HEK293 (cell line): ENCODE results near the gene AKAP8.

Source experiments
- CTCF ChIA-PET: fragments of 350-600 bp; formaldehyde crosslinking; extraction: SDS; loops from one replicate; lab custom pipeline; 2021; ENCODE audit warnings: antibody characterized with exemption; lab: Yijun Ruan, JAX
- POLR2A ChIA-PET: fragments of 300-600 bp; formaldehyde crosslinking; extraction: SDS; loops from one replicate; lab custom pipeline; 2020; ENCODE audit warnings: antibody characterized with exemption, inconsistent platforms; lab: Yijun Ruan, JAX
- H3K27ac ChIP-seq: fragments of 200-500 bp; sonication (Bioruptor generic); 2 replicates; pipeline ENCODE4 v1.5.1; 2014; ENCODE audit warnings: low read depth, low read length, control low read depth, inconsistent platforms; ENCODE audit errors: extremely low read depth
- H3K36me3 ChIP-seq, 2 experiments: fragments of 200-500 bp in 1 of 2; sonication (Bioruptor generic) in 1 of 2; 1 replicate in 1 of 2; 2 replicates in 1 of 2; pipeline ENCODE4 v1.5.1; 2014 to 2017; ENCODE audit warnings: inconsistent platforms in 2 of 2, low read length in 2 of 2; ENCODE audit not compliant: control insufficient read depth in 2 of 2, insufficient read depth in 1 of 2
- H3K4me1 ChIP-seq: fragments of 200-500 bp; sonication (Bioruptor generic); 2 replicates; pipeline ENCODE4 v1.5.1; 2014; ENCODE audit warnings: mild to moderate bottlenecking, low read length, inconsistent platforms; ENCODE audit not compliant: control insufficient read depth, insufficient read depth
- H3K4me3 ChIP-seq: 2 replicates; pipeline ENCODE4 v1.5.1; 2011; ENCODE audit warnings: low read depth, mild to moderate bottlenecking, control low read depth, low read length, moderate library complexity
- H3K9me3 ChIP-seq: fragments of 200-500 bp; sonication (Bioruptor generic); 2 replicates; pipeline ENCODE4 v1.5.1; 2014; ENCODE audit warnings: low read depth, low read length, inconsistent platforms; ENCODE audit not compliant: control insufficient read depth, insufficient read depth
- GLIS2 ChIP-seq: fragments of 450-650 bp; formaldehyde crosslinking; IDR thresholded peaks from 2 replicates; pipeline ENCODE4 v1.5.1; 2016; ENCODE audit warnings: missing biosample characterization, missing genetic modification characterization
- MEIS1 ChIP-seq: sonication (generic); formaldehyde crosslinking; IDR thresholded peaks from 2 replicates; pipeline ENCODE4 v1.8.1; 2022; ENCODE audit warnings: missing genetic modification reagents, mild to moderate bottlenecking, borderline replicate concordance
- PRDM10 ChIP-seq: fragments of 450-650 bp; formaldehyde crosslinking; IDR thresholded peaks from 2 replicates; pipeline ENCODE4 v1.5.1; 2016; ENCODE audit warnings: missing biosample characterization, missing genetic modification characterization
- PRDM4 ChIP-seq: fragments of 450-650 bp; formaldehyde crosslinking; IDR thresholded peaks from 2 replicates; pipeline ENCODE4 v1.5.1; 2017; ENCODE audit warnings: missing biosample characterization, missing genetic modification characterization
- SP3 ChIP-seq: fragments of 450-650 bp; formaldehyde crosslinking; IDR thresholded peaks from 2 replicates; pipeline ENCODE4 v1.5.1; 2016; ENCODE audit warnings: missing biosample characterization, missing genetic modification characterization
- ZBTB11 ChIP-seq: fragments of 450-650 bp; formaldehyde crosslinking; conservative IDR thresholded peaks from 2 replicates; pipeline ENCODE4 v1.5.1; 2016; ENCODE audit warnings: low read depth, missing biosample characterization, missing genetic modification characterization
- ZBTB20 ChIP-seq: fragments of 450-650 bp; formaldehyde crosslinking; IDR thresholded peaks from 2 replicates; pipeline ENCODE4 v1.5.1; 2016; ENCODE audit warnings: missing biosample characterization, missing genetic modification characterization
- ZFP41 ChIP-seq: fragments of 450-650 bp; formaldehyde crosslinking; IDR thresholded peaks from 2 replicates; pipeline ENCODE4 v1.5.1; 2016; ENCODE audit warnings: missing biosample characterization, missing genetic modification characterization, borderline replicate concordance
- ZNF112 ChIP-seq: fragments of 450-650 bp; formaldehyde crosslinking; IDR thresholded peaks from 2 replicates; pipeline ENCODE4 v1.5.0; 2017; ENCODE audit warnings: missing biosample characterization, missing genetic modification characterization
- ZNF202 ChIP-seq: fragments of 450-650 bp; formaldehyde crosslinking; IDR thresholded peaks from 2 replicates; pipeline ENCODE4 v1.5.1; 2016; ENCODE audit warnings: missing biosample characterization, missing genetic modification characterization, borderline replicate concordance
- ZNF24 ChIP-seq: fragments of 450-650 bp; formaldehyde crosslinking; IDR thresholded peaks from 2 replicates; pipeline ENCODE4 v1.5.1; 2016; ENCODE audit warnings: missing biosample characterization, missing genetic modification characterization
- ZNF274 ChIP-seq, 2 experiments: fragments of 200-500 bp in 1 of 2; fragments of 450-650 bp in 1 of 2; sonication (Bioruptor generic) in 1 of 2; formaldehyde crosslinking in 1 of 2; IDR thresholded peaks; 2 replicates each; pipeline versions ENCODE4 v1.5.1 to v1.6.1; 2014 to 2016; ENCODE audit warnings: borderline replicate concordance in 1 of 2, inconsistent platforms in 1 of 2, low read length in 1 of 2, missing biosample characterization in 1 of 2, missing genetic modification characterization in 1 of 2
- ZNF335 ChIP-seq: fragments of 450-650 bp; formaldehyde crosslinking; conservative IDR thresholded peaks from 2 replicates; pipeline ENCODE4 v1.5.1; 2016; ENCODE audit warnings: missing biosample characterization, missing genetic modification characterization
- ZNF394 ChIP-seq: fragments of 450-650 bp; formaldehyde crosslinking; IDR thresholded peaks from 2 replicates; pipeline ENCODE4 v1.5.1; 2016; ENCODE audit warnings: missing biosample characterization, missing genetic modification characterization, mild to moderate bottlenecking, moderate library complexity, borderline replicate concordance
- ZNF404 ChIP-seq: fragments of 450-650 bp; formaldehyde crosslinking; IDR thresholded peaks from 2 replicates; pipeline ENCODE4 v1.5.1; 2017; ENCODE audit warnings: missing biosample characterization, missing genetic modification characterization
- ZNF423 ChIP-seq: fragments of 450-650 bp; formaldehyde crosslinking; IDR thresholded peaks from 2 replicates; pipeline ENCODE4 v1.5.1; 2016; ENCODE audit warnings: missing biosample characterization, missing genetic modification characterization
- ZNF518A ChIP-seq: fragments of 450-650 bp; formaldehyde crosslinking; conservative IDR thresholded peaks from 2 replicates; pipeline ENCODE4 v1.5.1; 2016; ENCODE audit warnings: low read depth, missing biosample characterization, missing genetic modification characterization
- ZNF530 ChIP-seq: fragments of 450-650 bp; formaldehyde crosslinking; IDR thresholded peaks from 2 replicates; pipeline ENCODE4 v1.5.1; 2016; ENCODE audit warnings: low read depth, missing biosample characterization, missing genetic modification characterization
- ZNF560 ChIP-seq: fragments of 450-650 bp; formaldehyde crosslinking; IDR thresholded peaks from 2 replicates; pipeline ENCODE4 v1.5.1; 2017; ENCODE audit warnings: missing biosample characterization, missing genetic modification characterization, borderline replicate concordance
- ZNF580 ChIP-seq: fragments of 450-650 bp; formaldehyde crosslinking; IDR thresholded peaks from 2 replicates; pipeline ENCODE4 v1.5.1; 2016; ENCODE audit warnings: missing biosample characterization, missing genetic modification characterization
- ZNF626 ChIP-seq: fragments of 450-650 bp; sonication (Bioruptor Pico); formaldehyde crosslinking; IDR thresholded peaks from 2 replicates; pipeline ENCODE4 v1.5.1; 2018; ENCODE audit warnings: missing biosample characterization, missing genetic modification characterization, inconsistent platforms
- ZNF707 ChIP-seq: fragments of 450-650 bp; formaldehyde crosslinking; IDR thresholded peaks from 2 replicates; pipeline ENCODE4 v1.5.1; 2016; ENCODE audit warnings: missing biosample characterization, missing genetic modification characterization

AKAP8 gene

GRCh38 chr19:15378534-15379082 lies 979 bp downstream of the AKAP8 start:
- Histone ChIP-seq H3K4me3 (peak overlapping the region; percentile 98), H3K9me3 (no peaks in the 10 kb centered on the region), H3K36me3 (peaks cover 5 to 36% of the 10 kb centered on the region in 2 experiments; a peak in 2 of 3 replicates), H3K27ac (peak overlapping the region; percentile 89), H3K4me1 (peaks cover 6% of the 10 kb centered on the region)
- POLR2A ChIA-PET, result interaction anchor here (0.6 to 5.8 kb wide), 18 partner anchors 11 to 1362 kb away, joined by 3 to 94 read pairs (median 5); partner anchors contain the start of genes AKAP8L, BRD4 and TPM4
- CTCF ChIA-PET, result interaction anchor here (0.9 to 1.3 kb wide), 5 partner anchors 33 to 204 kb away, joined by 3 to 7 read pairs (median 3); partner anchors contain the start of gene AKAP8L
- no peak for TF ChIP-seq ZNF24 (tag by site-specific recombination)
- no peak for TF ChIP-seq PRDM4 (tag by site-specific recombination)
- no peak for TF ChIP-seq GLIS2
- no peak for TF ChIP-seq ZNF274 (IDR thresholded peaks at IDR 0.05; ENCODE audit: low read length)
- no peak for TF ChIP-seq ZNF274 (tag by site-specific recombination; IDR thresholded peaks at IDR 0.05; ENCODE audit: borderline replicate concordance)
- TF ChIP-seq ZNF530 (tag by site-specific recombination), result no peak
- no peak; the same call in 1 of the 2 replicates for TF ChIP-seq ZBTB11 (tag by site-specific recombination)
- no peak for TF ChIP-seq ZNF112 (tag by site-specific recombination)
- no peak for TF ChIP-seq ZNF626 (tag by site-specific recombination)
- no peak for TF ChIP-seq MEIS1 (CRISPR knock-in tag)
- no peak for TF ChIP-seq ZNF404 (tag by site-specific recombination)
- no peak for TF ChIP-seq ZNF423 (tag by site-specific recombination)
- no peak for TF ChIP-seq SP3 (tag by site-specific recombination)
- no peak for TF ChIP-seq ZBTB20 (tag by site-specific recombination)
- TF ChIP-seq ZNF580, result no peak
- peak; percentile 60 for TF ChIP-seq ZNF335 (tag by site-specific recombination)
- no peak for TF ChIP-seq ZNF560 (tag by site-specific recombination)
- no peak for TF ChIP-seq ZNF707
- peak; percentile 61 for TF ChIP-seq PRDM10
- no peak for TF ChIP-seq ZNF202 (tag by site-specific recombination)
- TF ChIP-seq ZNF518A, result no peak
- no peak for TF ChIP-seq ZFP41 (tag by site-specific recombination)
- peak; percentile 11; the same call in 1 of the 2 replicates for TF ChIP-seq ZNF394 (tag by site-specific recombination)
